ENCODE data around the gene FNDC3A.

GRCh38 chr13:49057176-49057575, 81.5 kb downstream of the FNDC3A start:
- TF ChIP-seq CTCF (IDR thresholded peaks at IDR 0.05; ENCODE audit: insufficient read depth, low read length, poor library complexity, severe bottlenecking) (no peak), EZH2phosphoT487 (conservative IDR thresholded peaks at IDR 0.05; ENCODE audit: low read length) (no peak)
